ENCODE results near the gene CEP57L1. TPM values are rescaled to one million over a fixed set of nuclear protein-coding genes. Genes with fewer than 3 reads are reported as not detected.
"Not testable (repeated sequence)": the region's sequence is repeated elsewhere in the genome, so short reads cannot be mapped to it uniquely, and the experiment has no call there.

CEP57L1 gene
- total RNA-seq, 1 experiment from 2014 or later, result 13.2 TPM

DNA sequence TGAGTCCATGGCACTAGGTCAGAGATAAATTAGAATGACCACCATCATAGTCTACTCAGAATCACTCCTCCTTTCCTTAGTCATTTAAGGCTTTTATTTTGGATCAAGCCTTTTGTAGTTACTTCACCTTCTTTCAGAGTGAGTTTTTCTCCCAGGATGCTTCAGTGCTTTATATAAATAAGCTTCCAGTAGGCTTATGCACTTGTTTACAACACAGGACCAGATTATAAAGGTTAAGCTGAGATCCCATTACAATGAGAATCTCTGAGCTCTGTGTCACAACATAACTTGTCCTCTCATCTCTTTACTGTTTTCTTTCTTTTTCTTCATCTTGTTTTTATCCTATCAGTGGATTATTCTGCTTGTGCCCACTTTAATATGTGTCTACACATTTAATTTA is 47.9 kb downstream of the CEP57L1 start:
- no peaks in the 10 kb centered on the region for H3K27me3 Mint-ChIP-seq (ENCODE audit: unreplicated experiment)
- no TSS peak for BruUV-seq (replicated peaks)

DNA sequence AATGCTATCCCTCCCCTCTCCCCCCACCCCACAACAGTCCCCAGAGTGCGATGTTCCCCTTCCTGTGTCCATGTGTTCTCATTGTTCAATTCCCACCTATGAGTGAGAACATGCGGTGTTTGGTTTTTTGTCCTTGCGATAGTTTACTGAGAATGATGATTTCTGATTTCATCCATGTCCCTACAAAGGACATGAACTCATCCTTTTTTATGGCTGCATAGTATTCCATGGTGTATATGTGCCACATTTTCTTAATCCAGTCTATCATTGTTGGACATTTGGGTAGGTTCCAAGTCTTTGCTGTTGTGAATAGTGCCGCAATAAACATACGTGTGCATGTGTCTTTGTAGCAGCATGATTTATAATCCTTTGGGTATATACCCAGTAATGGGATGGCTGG is 52.9 kb downstream of the CEP57L1 start:
- H3K27me3 Mint-ChIP-seq (ENCODE audit: unreplicated experiment); BruUV-seq (replicated peaks); H3K4me3 Mint-ChIP-seq (ENCODE audit: low read depth, unreplicated experiment); CTCF ChIA-PET; H3K9me3 Mint-ChIP-seq (ENCODE audit: low read depth, unreplicated experiment); H3K36me3 Mint-ChIP-seq (ENCODE audit: insufficient read depth, unreplicated experiment); H3K4me1 Mint-ChIP-seq (ENCODE audit: low read depth, unreplicated experiment); intact Hi-C loops (cut with micrococcal nuclease; ENCODE audit: unreplicated experiment); DNase-seq; H3K27ac Mint-ChIP-seq (ENCODE audit: unreplicated experiment): not testable (repeated sequence)

More for the DNA sequence above, 47.9 kb downstream of the CEP57L1 start:
- intact Hi-C loops (cut with micrococcal nuclease; ENCODE audit: unreplicated experiment), result no loop called here
- Mint-ChIP-seq H3K4me1 (ENCODE audit: low read depth, unreplicated experiment) (no peaks in the 10 kb centered on the region), H3K27ac (ENCODE audit: unreplicated experiment) (peak overlapping the region; percentile 3), H3K9me3 (ENCODE audit: low read depth, unreplicated experiment) (no peaks in the 10 kb centered on the region), H3K36me3 (ENCODE audit: insufficient read depth, unreplicated experiment) (no peaks in the 10 kb centered on the region), H3K4me3 (ENCODE audit: low read depth, unreplicated experiment) (no peak overlapping the region)
- DNase-seq, result no peak
- TF ChIP-seq, protein P1, sequence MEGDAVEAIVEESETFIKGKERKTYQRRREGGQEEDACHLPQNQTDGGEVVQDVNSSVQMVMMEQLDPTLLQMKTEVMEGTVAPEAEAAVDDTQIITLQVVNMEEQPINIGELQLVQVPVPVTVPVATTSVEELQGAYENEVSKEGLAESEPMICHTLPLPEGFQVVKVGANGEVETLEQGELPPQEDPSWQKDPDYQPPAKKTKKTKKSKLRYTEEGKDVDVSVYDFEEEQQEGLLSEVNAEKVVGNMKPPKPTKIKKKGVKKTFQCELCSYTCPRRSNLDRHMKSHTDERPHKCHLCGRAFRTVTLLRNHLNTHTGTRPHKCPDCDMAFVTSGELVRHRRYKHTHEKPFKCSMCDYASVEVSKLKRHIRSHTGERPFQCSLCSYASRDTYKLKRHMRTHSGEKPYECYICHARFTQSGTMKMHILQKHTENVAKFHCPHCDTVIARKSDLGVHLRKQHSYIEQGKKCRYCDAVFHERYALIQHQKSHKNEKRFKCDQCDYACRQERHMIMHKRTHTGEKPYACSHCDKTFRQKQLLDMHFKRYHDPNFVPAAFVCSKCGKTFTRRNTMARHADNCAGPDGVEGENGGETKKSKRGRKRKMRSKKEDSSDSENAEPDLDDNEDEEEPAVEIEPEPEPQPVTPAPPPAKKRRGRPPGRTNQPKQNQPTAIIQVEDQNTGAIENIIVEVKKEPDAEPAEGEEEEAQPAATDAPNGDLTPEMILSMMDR (IDR thresholded peaks at IDR 0.05; ENCODE audit: unreplicated experiment), result no peak
- CTCF ChIA-PET, result interaction anchor here (0.6 kb wide), 1 partner anchor 866 kb away, joined by 3 read pairs; no protein-coding TSS in a partner anchor

DNA sequence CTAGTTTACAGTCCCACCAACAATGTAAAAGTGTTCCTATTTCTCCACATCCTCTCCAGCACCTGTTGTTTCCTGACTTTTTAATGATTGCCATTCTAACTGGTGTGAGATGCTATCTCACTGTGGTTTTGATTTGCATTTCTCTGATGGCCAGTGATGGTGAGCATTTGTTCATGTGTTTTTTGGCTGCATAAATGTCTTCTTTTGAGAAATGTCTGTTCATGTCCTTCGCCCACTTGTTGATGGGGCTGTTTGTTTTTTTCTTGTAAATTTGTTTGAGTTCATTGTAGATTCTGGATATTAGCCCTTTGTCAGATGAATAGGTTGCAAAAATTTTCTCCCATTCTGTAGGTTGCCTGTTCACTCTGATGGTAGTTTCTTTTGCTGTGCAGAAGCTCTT is 53.4 kb downstream of the CEP57L1 start:
- BruUV-seq (replicated peaks); H3K27ac Mint-ChIP-seq (ENCODE audit: unreplicated experiment); H3K9me3 Mint-ChIP-seq (ENCODE audit: low read depth, unreplicated experiment); H3K36me3 Mint-ChIP-seq (ENCODE audit: insufficient read depth, unreplicated experiment); intact Hi-C loops (cut with micrococcal nuclease; ENCODE audit: unreplicated experiment); CTCF ChIA-PET; DNase-seq; H3K27me3 Mint-ChIP-seq (ENCODE audit: unreplicated experiment); H3K4me1 Mint-ChIP-seq (ENCODE audit: low read depth, unreplicated experiment); H3K4me3 Mint-ChIP-seq (ENCODE audit: low read depth, unreplicated experiment): not testable (repeated sequence)

DNA sequence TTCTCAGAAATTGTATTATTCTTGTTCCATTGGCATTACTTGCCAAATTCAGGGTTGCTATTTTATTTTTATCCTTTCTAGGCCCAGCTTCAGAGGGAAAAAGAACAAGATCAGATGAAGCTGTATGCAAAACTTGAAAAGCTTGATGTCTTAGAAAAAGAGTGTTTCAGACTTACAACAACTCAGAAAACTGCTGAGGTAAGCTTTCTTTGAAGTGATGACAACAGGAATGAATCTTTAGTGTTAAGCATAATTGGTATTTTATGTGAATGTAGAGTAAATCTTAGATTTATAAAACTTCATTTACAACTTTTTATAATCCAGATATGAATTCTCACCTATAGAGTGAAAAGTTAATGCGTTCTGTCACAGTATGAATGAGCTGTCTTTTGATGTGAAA is 58.4 kb downstream of the CEP57L1 start:
- TF ChIP-seq, protein P1 (IDR thresholded peaks at IDR 0.05; ENCODE audit: unreplicated experiment), result no peak
- H3K4me3 Mint-ChIP-seq (ENCODE audit: low read depth, unreplicated experiment), result no peak overlapping the region
- no peak overlapping the region for H3K27ac Mint-ChIP-seq (ENCODE audit: unreplicated experiment)
- CTCF ChIA-PET, result interaction anchor here (1.5 kb wide), 1 partner anchor 10 kb away, joined by 4 read pairs; no protein-coding TSS in a partner anchor
- no peak for DNase-seq
- no peaks in the 10 kb centered on the region for H3K9me3 Mint-ChIP-seq (ENCODE audit: low read depth, unreplicated experiment)
- intact Hi-C loops (cut with micrococcal nuclease; ENCODE audit: unreplicated experiment), result no loop called here
- no TSS peak for BruUV-seq (replicated peaks)
- H3K36me3 Mint-ChIP-seq (ENCODE audit: insufficient read depth, unreplicated experiment), result no peaks in the 10 kb centered on the region
- H3K4me1 Mint-ChIP-seq (ENCODE audit: low read depth, unreplicated experiment), result no peaks in the 10 kb centered on the region
- no peaks in the 10 kb centered on the region for H3K27me3 Mint-ChIP-seq (ENCODE audit: unreplicated experiment)

DNA sequence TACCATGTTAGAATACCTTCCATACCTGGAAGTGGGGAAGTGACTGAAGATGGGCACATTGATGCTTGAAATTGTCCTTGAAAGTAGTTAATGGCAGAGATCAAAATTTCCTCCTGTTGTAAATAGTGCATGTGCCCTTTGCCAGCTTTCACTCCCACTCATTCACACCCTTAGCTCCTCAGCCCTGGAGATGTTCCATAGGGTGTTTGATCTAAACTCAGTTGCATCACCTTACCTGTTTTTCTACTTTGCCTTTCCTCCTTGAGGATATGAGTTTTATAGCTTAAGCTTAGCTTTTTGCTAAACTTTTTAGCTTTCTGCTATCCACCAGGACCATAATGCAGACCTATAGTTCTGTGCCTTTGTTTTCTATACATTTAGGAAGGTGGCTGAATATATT is 69.0 kb downstream of the CEP57L1 start:
- Mint-ChIP-seq H3K27ac (ENCODE audit: unreplicated experiment) (no peak overlapping the region), H3K9me3 (ENCODE audit: low read depth, unreplicated experiment) (no peaks in the 10 kb centered on the region), H3K4me1 (ENCODE audit: low read depth, unreplicated experiment) (peaks cover 18% of the 10 kb centered on the region), H3K4me3 (ENCODE audit: low read depth, unreplicated experiment) (no peak overlapping the region), H3K36me3 (ENCODE audit: insufficient read depth, unreplicated experiment) (peaks cover 5% of the 10 kb centered on the region), H3K27me3 (ENCODE audit: unreplicated experiment) (no peaks in the 10 kb centered on the region)
- no peak for DNase-seq
- TF ChIP-seq, protein P1 (IDR thresholded peaks at IDR 0.05; ENCODE audit: unreplicated experiment), result no peak
- CTCF ChIA-PET, result interaction anchor here (1.2 to 1.4 kb wide), 2 partner anchors 11 to 622 kb away, joined by 3 to 4 read pairs; no protein-coding TSS in a partner anchor
- no TSS peak for BruUV-seq (replicated peaks)
- intact Hi-C loops (cut with micrococcal nuclease; ENCODE audit: unreplicated experiment), result loop anchor here (5.0 kb wide), 1 partner anchor 62 kb away; no protein-coding TSS in a partner anchor

All from Calu3 (cell line).